GM10248 (cell line): ENCODE data around the gene PJA1.

Experiments
- CTCF ChIA-PET: fragments of 300-600 bp; sonication (Branson Sonifier 250); formaldehyde crosslinking; extraction: SDS; loops from one replicate; lab custom pipeline; 2021; ENCODE audit warnings: antibody characterized with exemption; lab: Yijun Ruan, JAX
- POLR2A ChIA-PET: fragments of 350-650 bp; sonication (Branson Sonifier 250); formaldehyde crosslinking; extraction: SDS; loops from one replicate; lab custom pipeline; 2020; ENCODE audit warnings: antibody characterized with exemption; lab: Yijun Ruan, JAX
- DNase-seq: peaks from one replicate; pipeline ENCODE4 v3.0.0; 2012; ENCODE audit errors: extremely low spot score
- CTCF ChIP-seq: IDR thresholded peaks from 2 replicates; pipeline ENCODE4 v1.5.1; 2012; ENCODE audit warnings: mild to moderate bottlenecking, low read depth; ENCODE audit errors: extremely low read depth, missing control alignments, control extremely low read depth

PJA1 gene

GRCh38 chrX:69119122-69119521, 46.1 kb downstream of the PJA1 start:
- CTCF ChIA-PET: interaction anchor here (1.1 kb wide), 1 partner anchor 25 kb away, joined by 3 read pairs; no protein-coding TSS in a partner anchor
- no peak for TF ChIP-seq CTCF
- no peak for DNase-seq
- POLR2A ChIA-PET: no interaction called here

DNA sequence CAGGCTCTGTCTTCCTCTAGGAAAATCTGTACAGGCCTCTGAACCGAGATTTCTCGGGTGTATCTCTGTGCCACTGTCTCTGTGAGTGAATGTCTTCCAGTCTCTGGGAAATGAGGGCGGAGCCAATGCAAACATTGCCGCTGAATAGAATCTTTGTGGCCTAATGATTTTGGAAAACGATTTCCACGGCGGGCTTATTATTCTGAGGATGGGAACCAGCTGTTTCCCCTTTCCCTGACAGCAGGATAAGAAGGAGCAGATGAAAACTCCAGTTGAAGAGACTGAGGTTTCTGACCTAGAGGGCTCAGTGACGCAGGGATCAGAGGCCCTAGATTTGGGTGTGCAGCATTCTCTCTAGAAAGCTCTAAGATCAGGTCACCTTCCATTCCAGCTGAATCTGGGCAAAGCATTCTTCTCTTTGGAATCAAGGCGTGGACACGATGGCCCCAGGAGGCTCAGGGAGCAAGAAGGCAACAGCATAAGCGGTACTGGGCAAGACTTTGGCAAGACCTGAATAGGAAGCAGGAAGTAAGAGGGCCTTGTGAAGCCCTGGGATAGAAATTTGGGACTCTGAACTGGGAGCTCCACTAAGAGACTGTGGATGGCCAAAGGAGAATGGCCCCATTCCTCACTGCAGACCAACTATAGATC, 47.3 kb downstream of the PJA1 start:
- CTCF ChIA-PET: no interaction called here
- POLR2A ChIA-PET: no interaction called here

GRCh38 chrX:69116077-69116476, 49.2 kb downstream of the PJA1 start:
- CTCF ChIA-PET: no interaction called here

More for the DNA sequence above, 47.3 kb downstream of the PJA1 start:
- no peak for TF ChIP-seq CTCF
- no peak for DNase-seq

GRCh38 chrX:69113723-69114122, 51.5 kb downstream of the PJA1 start:
- CTCF ChIA-PET: no interaction called here
- no peak for DNase-seq
- POLR2A ChIA-PET: no interaction called here
- no peak for TF ChIP-seq CTCF

More at GRCh38 chrX:69116077-69116476, 49.2 kb downstream of the PJA1 start:
- no peak for DNase-seq
- no peak for TF ChIP-seq CTCF
- POLR2A ChIA-PET: no interaction called here
